NCI-H187 treated with DMSO at 0.1 percent for 48 hours (cell line): ENCODE results near the gene IDNK.
"Not testable (repeated sequence)": the region's sequence is repeated elsewhere in the genome, so short reads cannot be mapped to it uniquely, and the experiment has no call there.

ENCODE experiments used
- DNase-seq: peaks from one replicate; lab custom pipeline; 2025; lab: John Stamatoyannopoulos, UW

Gene IDNK

DNA sequence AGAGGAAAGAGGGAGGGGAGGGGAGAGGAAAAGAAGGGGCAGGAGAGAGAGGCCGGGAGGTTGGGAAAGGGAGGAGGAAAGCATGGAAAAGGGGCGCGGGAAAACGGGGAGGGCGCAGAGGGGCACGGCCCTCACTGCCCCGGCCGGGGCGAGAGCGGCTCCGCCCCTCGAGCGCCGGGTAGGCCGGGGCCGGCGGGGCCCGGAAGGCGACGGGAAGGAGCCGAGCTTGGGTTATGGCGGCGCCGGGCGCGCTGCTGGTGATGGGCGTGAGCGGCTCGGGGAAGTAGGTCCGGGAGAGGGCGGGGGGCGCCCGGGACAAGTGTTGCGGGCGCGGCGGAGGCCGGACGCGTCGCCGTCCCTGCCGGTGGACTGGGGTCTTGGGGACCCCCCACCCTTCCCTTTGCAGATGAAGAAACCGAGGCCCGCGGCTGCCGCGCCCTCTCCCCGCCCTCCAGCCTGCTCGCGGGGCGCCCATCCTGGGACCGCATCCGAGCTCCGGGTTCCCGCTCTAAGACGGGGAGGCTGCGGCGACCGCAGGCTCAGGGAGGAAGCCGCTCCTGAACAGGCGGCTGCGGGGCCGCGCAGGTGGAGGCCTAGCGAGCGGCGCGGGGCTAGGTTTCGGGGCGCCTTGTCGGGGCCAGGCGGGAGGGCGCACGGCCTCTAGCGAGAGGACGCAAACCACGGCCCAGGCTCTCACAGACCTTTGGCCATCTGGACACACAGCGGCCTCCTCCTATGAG is at the start of gene IDNK:
Gene IDNK (plus strand): TSS at position 205 of the 740 bp plus-strand sequence. CDS start 29 bp downstream, at position 234.
- no peak for DNase-seq

DNA sequence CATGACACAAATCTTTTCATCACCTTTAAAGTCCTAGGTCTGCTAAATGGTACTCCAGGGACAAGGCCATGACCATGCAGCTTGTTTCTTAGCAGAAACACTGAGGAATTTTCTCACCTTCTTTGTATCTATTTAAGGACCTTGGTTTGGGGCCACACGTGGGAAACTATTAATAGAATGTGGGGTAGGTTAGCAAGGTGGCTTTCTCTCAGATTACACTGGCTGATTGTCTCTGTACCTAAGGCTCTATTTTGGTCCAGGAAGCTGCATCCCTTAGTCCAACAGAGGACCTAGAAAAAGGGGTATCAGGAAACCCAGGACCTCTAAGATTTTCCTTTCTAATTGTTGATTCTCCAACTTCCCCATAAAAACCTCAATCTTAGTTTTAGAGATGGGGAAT is 48.5 kb upstream of the IDNK start:
- DNase-seq, result no peak

DNA sequence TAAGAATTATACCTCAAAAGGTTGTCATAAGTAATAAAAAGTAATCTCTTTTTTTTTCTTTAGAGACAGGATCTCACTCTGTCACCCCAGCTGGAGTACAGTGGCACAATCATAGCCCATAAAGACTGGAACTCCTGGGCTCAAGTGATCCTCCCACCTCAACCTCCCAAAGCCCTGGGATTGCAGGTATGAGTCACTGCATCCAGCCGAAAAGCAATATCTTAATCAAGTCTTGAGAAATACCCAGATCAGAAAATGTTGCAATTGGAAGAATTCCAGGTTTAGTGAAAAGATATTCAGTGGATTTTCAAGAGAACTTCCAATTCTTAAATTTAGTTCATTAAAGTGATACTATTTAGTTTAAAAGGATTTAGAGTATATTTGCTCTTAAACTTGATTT is 40.9 kb upstream of the IDNK start:
- DNase-seq, result no peak

DNA sequence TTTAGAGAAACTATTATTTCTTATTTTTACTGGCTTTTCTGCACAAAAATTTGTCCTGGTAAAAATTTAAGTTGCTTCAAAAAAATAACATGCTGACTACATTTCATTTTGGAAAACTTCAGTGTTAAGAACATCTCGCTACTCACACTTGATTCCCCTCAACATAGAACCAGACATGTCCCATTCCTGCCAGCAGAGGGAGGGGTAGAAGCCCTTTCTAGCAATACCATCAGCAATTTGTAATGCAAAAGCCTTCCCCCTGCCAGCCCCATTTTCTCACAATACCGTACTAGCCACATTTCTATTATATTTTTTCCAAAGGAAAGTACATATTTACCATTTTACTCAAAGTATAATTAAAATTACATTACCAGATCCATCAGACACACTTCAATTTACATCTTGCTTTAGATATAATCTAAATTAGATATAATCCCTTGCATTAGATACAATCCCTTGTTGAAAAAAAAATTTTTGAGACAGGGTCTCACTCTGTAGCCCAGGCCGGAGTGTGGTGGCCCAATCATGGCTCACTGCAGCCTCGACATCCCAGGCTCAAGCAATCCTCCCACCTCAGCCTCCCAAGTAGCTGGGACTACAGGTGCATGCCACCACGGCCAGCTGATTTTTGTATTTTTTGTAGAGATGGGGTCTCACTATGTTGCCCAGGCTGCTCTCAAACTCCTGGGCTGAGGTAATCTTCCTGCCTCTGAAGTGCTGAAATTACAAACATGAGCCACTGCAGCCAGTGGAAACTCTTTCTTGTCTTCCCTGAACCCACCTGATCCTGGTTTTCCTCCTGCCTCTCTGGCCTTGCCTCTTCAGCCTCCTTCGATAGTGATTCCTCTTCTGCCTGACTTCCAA is 39.6 kb upstream of the IDNK start:
- DNase-seq, result no peak

DNA sequence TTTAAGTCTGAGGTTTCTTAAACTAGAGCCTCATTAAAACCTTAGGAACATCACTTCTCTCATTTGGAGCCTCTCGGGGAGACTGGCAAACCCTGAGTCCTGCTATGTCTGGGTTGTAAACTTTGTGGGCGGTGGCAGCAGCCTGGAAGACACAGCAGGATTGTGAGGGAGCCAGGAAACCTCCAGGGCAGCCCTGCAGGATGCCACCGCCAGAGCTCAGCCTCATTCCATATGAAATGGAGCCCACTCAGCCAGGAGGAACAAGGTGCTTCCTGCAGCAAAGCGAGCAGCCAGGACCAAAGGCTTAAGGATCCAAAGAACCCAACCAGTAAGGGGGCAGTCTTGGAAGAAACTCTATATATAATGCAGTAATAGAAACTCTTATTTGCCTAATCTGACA is 37.9 kb upstream of the IDNK start:
- DNase-seq, result no peak

DNA sequence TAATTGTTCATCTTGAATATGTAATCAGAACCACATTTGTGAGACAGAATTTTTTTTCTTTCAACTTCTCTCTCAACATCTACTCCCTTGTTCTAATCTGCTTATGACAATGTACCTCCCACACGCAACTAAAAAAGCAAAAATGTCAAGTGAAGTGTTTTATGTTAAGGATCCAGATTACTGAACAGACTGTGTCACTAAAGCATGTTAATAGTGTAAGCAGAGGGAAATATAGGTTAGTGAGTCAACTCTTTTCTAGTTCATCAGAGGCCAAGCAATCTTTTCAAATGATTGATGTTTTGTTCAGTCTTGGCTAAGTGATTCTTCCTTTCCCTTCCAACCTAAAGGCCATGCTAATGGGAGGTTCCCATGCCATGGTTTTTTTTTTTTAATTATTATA is 34.7 kb upstream of the IDNK start:
- no peak for DNase-seq

DNA sequence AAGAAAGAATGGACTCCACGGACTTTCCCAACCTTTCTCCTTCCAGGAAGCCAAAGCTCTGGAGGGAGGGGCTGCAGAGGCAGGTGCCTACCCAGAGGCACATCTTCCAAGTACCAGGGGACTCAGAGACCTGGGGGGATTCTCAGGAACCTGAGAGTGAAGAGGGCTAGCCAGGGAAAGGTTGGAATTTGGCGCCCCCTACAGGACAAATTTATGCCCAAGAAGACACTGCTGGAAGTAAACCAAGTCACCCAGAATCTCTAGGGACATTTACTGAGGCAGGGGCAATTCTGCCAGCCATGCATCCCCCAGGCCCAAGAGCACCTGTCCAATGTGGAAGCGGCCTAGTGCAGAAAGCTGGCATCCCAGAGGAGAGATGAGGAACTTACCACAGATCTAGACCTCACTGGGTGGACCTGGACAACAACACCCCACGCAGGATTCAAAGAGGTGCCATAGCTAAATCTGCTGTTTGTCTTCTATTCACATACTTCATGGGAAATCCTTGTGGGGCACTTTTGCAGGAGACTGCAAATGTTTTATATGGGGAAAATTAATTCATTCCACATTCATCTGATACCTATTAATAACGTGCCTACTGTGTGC is 25.9 kb upstream of the IDNK start:
- DNase-seq, result no peak

DNA sequence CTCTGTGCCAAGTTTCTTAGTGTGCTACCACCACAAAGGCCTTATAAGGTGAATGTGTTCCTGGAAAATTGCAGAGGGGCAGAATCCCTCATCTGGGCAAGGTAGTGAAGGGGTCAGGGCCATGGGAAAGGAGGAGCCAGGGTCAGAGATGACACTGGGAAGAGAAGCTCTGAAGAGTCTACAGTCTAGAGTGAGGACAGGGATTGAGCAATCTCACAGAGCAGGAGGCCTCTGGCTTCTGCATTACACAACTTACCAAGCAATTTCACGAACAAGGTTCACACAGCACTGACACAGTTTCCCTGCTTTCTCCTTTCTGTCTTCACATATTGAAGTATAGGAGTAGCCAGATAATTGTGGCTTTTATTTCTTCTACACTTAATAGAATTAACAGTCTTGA is 24.5 kb upstream of the IDNK start:
- no peak for DNase-seq

DNA sequence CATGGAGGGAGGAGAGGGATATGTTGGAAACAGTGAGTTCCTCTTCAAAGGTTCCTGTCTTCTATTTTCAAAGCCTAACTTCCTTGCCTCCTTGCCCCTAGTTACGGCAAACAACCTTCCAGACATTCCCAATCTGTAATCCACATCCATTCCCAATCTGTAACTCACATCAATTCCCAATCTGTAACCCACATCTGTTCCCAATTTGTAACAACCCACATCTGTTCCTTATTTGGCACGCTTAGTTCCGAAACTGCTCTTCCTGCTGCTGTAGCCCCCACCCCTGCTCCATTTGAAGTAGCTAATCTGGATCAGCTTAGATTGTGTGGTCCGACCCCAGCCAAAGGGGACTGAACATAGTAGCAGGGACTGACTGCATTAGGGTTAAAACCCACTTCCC is 23.9 kb upstream of the IDNK start:
- DNase-seq, result no peak

DNA sequence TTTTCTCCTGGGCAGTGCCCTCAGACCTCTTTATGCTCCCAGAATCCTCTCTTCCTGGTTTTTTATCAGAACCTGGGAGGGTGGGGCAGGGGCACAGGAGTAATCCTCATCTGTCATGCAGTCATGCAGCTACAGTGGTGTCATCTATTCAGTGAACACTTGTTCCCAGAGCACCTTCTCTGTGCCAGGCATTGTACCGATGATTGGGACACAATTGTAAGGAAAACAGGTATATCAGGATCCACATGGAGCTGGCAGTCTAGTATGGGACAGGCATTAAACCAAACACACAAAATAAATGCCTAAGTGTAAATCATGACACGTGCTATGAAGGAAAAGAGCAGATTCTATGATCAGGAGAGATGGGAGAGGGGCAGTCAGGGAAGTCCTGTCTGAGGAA is 21.5 kb upstream of the IDNK start:
- no peak for DNase-seq

DNA sequence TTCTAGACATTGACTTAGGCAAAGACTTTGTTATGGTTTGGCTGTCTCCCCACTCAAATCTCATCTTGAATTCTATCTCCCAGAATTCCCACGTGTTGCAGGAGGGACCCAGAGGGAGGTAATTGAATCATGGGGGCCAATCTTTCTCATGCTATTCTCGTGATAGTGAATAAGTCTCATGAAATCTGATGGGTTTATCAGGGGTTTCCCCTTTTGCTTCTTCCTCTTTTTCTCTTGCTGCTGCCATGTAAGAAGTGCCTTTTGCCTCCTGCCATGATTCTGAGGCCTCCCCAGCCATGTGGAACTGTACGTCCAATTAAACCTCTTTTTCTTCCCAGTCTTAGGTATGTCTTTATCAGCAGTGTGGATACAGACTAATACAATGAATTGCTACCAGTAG is 15.3 kb upstream of the IDNK start:
- not testable (repeated sequence) for DNase-seq

DNA sequence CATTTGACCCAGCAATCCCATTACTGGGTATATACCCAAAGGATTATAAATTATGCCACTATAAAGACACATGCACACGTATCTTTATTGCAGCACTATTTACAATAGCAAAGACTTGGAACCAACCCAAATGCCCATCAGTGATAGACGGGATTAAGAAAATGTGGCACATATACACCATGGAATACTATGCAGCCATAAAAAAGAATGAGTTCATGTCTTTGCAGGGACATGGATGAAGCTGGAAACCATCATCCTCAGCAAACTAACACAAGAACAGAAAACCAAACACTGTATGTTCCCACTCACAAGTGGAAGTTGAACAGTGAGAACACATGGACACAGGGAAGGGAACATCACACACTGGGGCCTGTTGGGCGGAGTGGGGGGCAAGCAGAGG is 9.6 kb upstream of the IDNK start:
- DNase-seq, result not testable (repeated sequence)

DNA sequence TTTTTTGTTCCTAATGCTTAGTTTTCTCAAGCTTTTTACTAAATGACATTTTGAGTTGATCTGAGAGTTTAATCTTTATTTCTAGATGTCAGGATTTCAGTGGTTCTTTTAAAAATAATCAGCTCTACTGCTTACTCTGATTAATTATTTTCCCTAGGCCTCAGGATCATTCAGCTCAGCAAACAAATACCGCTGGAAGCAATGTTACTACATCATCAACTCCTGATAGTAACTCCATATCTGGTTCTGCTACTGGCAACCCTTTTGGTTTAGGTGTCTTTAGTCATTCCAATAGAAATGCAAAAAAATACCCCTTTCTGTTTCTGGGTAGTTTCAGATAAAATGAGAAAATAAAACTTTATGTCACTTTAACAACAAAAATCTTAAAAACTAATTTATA is 5.6 kb upstream of the IDNK start:
- no peak for DNase-seq

DNA sequence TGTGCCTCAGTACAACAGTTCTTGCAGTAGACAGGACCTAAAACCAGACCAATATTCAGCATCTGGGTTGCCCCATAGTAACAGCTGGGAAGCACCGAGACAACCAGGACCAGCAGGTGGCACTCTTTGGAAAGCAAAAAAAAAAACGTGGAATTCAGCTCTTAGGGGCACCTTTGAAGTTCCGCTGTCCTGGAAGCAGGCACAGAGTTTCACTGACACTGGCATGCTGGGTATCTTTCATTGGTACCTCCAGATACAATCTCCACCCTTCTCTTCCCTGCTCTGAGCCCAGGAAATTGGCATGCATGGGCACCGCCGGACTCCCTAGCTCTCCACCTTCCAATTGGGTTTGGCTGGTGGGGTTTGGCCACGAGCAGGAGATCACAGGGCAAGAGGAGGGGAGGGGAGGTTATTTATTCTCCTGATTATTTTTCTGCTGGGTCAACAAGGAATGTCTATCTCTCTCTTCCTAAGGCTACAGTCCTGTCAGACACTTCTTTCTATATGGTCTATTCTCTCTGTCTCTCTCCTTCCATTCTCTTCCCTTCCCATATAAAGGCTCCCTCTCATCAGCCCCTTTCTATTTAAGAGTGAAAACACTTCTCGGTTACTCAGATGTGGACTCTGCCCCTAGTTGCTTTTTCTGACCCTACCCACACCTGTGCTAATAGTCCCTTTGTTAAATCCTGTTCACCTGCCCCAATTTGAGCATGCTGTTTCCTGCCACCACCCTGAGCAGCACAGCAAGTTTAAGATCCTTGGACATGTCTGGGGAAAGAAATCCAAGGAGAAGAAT is 1.9 kb upstream of the IDNK start:
- DNase-seq, result no peak

DNA sequence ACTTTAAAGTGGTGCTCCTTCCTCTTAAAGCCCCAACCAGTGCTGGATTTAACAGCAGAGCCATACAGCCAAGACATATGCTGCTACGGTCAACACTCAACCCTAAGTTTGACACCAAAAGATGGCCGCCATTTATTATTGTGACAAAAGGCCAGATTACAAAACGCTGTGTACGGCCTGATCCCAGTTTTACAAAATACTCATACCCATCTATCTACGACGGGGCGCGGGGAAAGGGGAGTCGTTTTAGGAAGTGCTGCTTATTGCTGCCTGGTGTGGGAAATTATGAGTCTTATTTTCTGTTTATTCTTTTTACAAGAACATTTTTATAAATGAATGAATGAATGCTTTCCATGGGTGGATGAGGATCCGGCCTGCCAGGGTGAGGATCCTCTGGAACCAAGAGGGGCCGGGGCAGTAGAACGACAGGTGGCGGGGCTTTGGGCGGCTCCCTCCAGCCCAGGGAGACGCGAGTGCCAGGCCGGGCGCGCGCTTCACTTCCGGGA is 457 bp upstream of the IDNK start:
- no peak for DNase-seq

DNA sequence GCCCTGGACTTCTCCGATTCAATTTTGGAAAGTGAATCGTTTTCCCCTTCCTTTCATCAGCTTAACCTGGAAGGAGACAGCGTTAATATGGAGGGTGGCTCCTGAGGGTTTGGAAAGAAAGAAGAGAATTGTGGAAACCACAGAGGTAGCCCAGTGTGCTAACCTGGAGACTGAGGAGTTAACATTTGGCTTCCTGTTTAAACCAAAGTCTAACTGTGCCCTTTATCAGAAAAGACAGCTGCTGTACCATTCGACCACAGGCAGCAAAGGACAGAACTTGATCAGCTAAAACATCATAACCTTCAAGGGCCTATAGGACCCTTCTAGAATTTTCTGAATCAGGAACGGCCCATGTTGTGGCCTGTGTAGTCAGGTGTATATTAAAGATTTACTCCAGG is 735 bp downstream of the IDNK start:
- no peak for DNase-seq

DNA sequence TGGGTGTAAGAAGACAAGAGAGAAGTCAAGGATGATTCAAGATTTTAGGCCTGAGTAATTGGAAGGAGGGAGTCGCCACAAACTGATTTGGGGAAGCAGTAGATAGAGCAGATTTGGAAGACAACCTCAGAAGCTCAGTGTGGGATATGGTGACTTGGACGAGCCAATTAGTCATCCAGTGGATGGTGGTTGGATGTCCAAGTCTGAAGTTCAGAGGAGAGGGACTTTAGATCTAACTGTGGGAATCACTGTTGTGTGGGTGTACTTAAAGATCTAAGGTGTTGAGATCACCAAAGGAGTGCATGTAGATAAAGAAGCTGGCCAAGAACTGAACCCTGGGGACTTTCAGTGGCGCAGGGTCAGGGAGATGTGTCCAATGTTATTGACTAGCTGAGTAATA is 2.2 kb downstream of the IDNK start:
- no peak for DNase-seq

DNA sequence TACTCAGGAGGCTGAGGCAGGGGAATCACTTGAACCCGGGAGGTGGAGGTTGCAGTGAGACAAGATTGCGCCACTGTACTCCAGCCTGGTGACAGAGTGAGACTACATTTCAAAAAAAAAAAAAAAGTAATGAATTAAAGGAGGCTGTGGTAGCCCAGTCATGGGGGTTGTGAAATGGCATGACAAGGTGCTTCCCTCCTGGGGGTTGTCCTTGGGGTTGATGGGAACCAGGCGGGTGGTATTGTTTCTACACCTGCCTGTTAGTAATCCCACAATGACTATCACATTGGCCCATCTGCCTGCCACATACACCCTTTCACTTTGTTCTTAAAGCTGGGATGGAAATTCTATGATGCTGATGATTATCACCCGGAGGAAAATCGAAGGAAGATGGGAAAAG is 5.6 kb downstream of the IDNK start:
- no peak for DNase-seq

DNA sequence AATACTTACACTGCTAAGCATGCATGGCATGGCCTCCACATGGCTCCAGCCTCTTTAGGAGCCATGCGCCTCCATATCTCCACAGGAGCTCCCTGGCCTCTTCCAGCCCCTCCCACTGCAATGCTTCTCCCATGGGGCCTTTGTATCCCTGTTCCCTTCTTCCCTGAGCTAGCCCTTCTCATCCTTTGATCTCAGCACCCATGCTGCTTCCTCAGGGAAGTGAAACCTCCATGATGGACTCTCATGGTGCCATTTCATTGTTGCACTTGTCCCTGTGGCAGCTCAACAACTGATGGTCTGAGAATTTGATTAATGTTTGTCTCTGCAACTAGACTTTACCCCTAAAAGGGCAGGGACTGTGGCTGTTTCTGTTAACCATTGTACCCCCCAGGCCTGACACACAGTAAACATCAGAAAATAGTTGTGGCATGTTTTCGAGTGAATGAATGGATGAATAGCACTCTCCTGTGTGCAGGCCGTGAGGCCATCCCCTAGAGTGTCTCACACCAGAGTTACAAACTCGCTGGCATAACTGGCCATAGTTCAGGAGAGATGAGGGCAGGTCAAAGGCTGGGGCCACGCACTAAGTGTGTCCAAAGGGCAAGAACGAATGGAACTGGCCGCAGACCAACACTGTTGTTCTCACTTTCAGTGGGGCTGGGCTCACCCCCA is 6.6 kb downstream of the IDNK start:
- DNase-seq, result no peak

DNA sequence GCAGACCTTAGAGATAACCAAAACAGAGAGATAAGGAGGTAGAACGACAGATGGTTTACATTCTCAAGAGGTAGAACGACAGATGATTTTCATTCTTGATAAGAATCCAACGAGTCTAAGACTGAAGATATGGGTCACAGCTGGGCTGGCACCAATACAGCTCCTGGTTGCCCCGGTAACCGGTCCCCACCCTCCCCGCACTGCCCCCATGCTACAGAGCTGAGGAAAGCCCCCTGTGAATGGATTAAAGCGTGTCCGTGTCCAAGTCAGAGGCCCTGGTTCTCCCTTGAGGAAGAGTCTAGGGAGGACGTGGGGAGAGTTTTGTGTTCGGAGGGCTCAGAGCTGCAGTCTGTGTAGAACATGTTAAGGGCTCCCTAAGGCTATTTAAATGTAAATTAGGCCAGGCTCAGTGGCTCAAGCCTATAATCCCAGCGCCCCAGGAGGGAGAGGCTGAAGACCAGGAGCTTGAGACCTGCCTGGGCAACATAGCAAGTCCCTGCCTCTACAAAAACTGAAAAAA is 8.1 kb downstream of the IDNK start:
- DNase-seq, result no peak

DNA sequence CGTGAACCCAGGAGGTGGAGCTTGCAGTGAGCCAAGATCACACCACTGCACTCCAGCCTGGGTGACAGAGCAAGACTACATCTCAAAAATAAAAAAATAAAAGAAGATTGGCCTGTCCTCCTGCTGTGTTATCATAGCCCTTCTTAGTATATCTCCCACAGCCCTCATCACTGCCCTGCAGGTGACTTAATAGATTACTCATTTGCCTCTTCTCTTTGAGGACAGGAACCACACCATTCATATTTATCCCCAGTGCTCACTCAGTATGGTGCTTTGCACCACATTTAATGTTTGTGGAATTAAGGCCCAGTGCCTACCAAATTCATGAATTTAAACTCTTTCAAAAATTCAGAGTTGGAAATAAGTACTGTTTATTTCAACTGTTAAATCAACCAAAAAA is 10.3 kb downstream of the IDNK start:
- no peak for DNase-seq
